Measurements from ENCODE around the gene RAP1GAP. TPM values are rescaled to one million over a fixed set of nuclear protein-coding genes. Genes with fewer than 3 reads are reported as not detected.

RAP1GAP gene
- total and polyA plus RNA-seq, 2 donors from 2014 or later = 39.2 to 200 TPM

GRCh38 chr1:21618059-21618458 is 51.1 kb downstream of the RAP1GAP start:
- H3K27ac ChIP-seq (ENCODE audit: low read depth in 2 of 2, low read length in 2 of 2) = no peak overlapping the region
- no peak overlapping the region for H3K4me3 ChIP-seq (ENCODE audit: low read length in 3 of 3)
- H3K27me3 ChIP-seq (ENCODE audit: control insufficient read depth, insufficient read depth, low read length) = no peaks in the 10 kb centered on the region
- intact Hi-C loops (cut with DNase I) = no loop called here
- peaks cover 0 to 7% (median 4%) of the 10 kb centered on the region in 3 donors for H3K4me1 ChIP-seq (ENCODE audit: control insufficient read depth in 2 of 3, insufficient read depth in 2 of 3, low read depth in 1 of 3, low read length in 3 of 3)
- DNase-seq = peak in 1 of 5 donors; percentile 44
- no peak for TF ChIP-seq CTCF (IDR thresholded peaks at IDR 0.05; ENCODE audit: borderline replicate concordance, extremely low read depth, insufficient read depth)
- H3K9me3 ChIP-seq (ENCODE audit: control insufficient read depth in 2 of 3, insufficient read depth in 1 of 3, low read length in 3 of 3) = no peaks in the 10 kb centered on the region
- no peak overlapping the region for H3K9ac ChIP-seq (ENCODE audit: low read length in 3 of 3)
- no peak for FAIRE-seq
- H3K36me3 ChIP-seq (ENCODE audit: control insufficient read depth in 2 of 3, insufficient read depth in 3 of 3, low read length in 3 of 3) = peaks cover 0 to 14% (median under 1%) of the 10 kb centered on the region in 3 donors

DNA sequence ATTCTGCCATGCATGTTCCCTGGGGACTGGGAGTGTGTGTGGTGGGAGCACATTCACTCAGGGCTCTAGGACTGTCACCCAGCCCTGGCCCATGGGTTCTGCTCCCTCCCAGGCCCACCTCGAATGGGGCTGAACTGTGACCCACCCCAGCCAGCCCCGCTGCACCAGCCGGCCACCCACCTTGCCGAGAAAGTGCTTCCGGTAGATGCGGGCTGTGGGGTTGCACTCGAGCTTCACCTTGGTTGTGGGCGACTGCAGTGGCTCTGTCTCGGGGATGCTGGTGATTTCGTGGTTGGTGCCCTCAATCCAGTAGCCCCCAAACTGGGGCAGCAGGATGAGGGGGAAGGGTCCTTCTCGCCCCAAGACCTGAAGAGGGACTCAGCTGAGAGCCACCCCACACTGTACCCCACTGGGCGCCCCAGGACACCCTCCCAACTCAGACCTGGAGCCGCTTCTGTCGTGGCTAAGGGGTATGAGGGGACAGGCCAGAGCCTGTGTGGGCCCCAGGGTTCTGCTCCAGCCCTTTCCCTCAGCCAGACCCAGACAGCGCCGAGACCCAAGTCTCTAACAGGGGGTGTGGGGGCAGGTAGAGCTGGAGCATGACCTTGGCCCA is 51.9 kb downstream of the RAP1GAP start:
- TF ChIP-seq CTCF (IDR thresholded peaks at IDR 0.05; ENCODE audit: borderline replicate concordance, extremely low read depth, insufficient read depth) = no peak
- Histone ChIP-seq H3K4me1 (ENCODE audit: control insufficient read depth in 2 of 3, insufficient read depth in 2 of 3, low read depth in 1 of 3, low read length in 3 of 3) (peaks cover 0 to 3% (median 0%) of the 10 kb centered on the region in 3 donors), H3K9ac (ENCODE audit: low read length in 3 of 3) (no peak overlapping the region), H3K4me3 (ENCODE audit: low read length in 3 of 3) (no peak overlapping the region), H3K9me3 (ENCODE audit: control insufficient read depth in 2 of 3, insufficient read depth in 1 of 3, low read length in 3 of 3) (no peaks in the 10 kb centered on the region), H3K36me3 (ENCODE audit: control insufficient read depth in 2 of 3, insufficient read depth in 3 of 3, low read length in 3 of 3) (peaks cover 0 to 22% (median 6%) of the 10 kb centered on the region in 3 donors), H3K27me3 (ENCODE audit: control insufficient read depth, insufficient read depth, low read length) (no peaks in the 10 kb centered on the region), H3K27ac (ENCODE audit: low read depth in 2 of 2, low read length in 2 of 2) (no peak overlapping the region)
- FAIRE-seq (no peak), DNase-seq (peak in 1 of 5 donors; percentile 66)
- intact Hi-C loops (cut with DNase I) = no loop called here

DNA sequence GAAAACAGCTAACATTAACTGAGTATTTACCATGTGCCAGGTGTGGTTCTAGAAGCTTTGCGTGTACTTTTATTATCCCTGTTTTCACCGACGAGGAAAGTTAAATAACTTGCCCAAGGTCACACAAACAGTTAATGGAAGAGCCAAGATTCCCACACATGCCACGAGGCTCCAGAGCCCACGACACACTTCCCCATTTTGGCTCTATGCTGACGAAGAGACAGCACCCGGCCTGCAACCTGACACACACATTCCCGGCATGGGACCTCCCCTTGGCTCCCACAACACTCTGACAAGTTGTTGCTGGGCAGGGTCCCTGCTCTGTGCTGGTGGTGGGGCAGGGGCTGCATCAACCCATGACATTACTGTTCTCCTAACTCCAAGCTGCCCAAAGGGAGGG is 52.8 kb downstream of the RAP1GAP start:
- H3K4me3 ChIP-seq (ENCODE audit: low read length in 3 of 3) = no peak overlapping the region
- TF ChIP-seq CTCF (IDR thresholded peaks at IDR 0.05; ENCODE audit: borderline replicate concordance, extremely low read depth, insufficient read depth) = no peak
- no peak overlapping the region for H3K9ac ChIP-seq (ENCODE audit: low read length in 3 of 3)
- H3K27me3 ChIP-seq (ENCODE audit: control insufficient read depth, insufficient read depth, low read length) = no peaks in the 10 kb centered on the region
- H3K27ac ChIP-seq (ENCODE audit: low read depth in 2 of 2, low read length in 2 of 2) = no peak overlapping the region
- intact Hi-C loops (cut with DNase I) = no loop called here
- H3K9me3 ChIP-seq (ENCODE audit: control insufficient read depth in 2 of 3, insufficient read depth in 1 of 3, low read length in 3 of 3) = no peaks in the 10 kb centered on the region
- FAIRE-seq = no peak
- peaks cover 0 to 3% (median 0%) of the 10 kb centered on the region in 3 donors for H3K4me1 ChIP-seq (ENCODE audit: control insufficient read depth in 2 of 3, insufficient read depth in 2 of 3, low read depth in 1 of 3, low read length in 3 of 3)
- H3K36me3 ChIP-seq (ENCODE audit: control insufficient read depth in 2 of 3, insufficient read depth in 3 of 3, low read length in 3 of 3) = peaks cover 0 to 26% (median 6%) of the 10 kb centered on the region in 3 donors
- DNase-seq = no peak
